ENCODE results near the gene CRYGN.

DNA sequence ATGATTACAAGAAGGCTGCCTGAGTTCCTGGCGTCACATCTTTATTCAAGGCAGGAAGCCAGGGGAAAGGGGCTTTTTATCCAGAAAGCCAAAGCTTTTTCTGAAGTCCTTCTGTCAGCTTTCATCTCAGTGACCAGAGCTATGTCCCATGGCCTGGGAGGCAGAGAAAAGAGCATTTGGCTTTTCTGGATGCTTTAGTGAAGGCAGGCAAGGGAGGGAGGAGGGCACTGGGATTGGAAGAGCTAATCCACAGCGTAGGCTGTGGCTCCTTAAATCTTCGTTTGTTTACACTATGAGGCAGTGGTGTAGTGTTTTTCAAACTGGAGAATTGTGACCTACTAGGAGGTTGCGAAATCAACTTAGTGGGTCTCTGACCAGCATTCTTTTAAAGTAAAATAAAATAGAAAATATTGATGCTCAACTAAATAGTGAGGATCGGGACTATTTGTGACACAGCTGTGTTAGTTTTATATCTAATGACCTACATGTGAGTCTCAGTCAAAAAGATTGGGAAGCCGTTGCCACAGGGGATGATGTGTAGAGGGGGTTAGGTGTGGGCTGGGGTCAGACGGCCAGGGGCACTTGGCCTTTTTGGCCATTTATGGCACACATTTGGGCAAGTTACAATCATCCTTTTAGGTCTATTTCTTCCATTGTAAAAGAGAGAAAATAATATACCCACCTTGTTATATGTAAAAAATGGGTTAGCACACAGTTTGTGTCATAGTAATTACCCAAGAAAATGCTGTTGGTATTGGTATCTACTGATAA, 14.1 kb downstream of the CRYGN start:
- TF ChIP-seq, protein P1, sequence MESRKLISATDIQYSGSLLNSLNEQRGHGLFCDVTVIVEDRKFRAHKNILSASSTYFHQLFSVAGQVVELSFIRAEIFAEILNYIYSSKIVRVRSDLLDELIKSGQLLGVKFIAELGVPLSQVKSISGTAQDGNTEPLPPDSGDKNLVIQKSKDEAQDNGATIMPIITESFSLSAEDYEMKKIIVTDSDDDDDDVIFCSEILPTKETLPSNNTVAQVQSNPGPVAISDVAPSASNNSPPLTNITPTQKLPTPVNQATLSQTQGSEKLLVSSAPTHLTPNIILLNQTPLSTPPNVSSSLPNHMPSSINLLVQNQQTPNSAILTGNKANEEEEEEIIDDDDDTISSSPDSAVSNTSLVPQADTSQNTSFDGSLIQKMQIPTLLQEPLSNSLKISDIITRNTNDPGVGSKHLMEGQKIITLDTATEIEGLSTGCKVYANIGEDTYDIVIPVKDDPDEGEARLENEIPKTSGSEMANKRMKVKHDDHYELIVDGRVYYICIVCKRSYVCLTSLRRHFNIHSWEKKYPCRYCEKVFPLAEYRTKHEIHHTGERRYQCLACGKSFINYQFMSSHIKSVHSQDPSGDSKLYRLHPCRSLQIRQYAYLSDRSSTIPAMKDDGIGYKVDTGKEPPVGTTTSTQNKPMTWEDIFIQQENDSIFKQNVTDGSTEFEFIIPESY (CRISPR knock-in tag; IDR thresholded peaks at IDR 0.05), result no peak
- no peak for TF ChIP-seq ZZZ3 (CRISPR knock-in tag; IDR thresholded peaks at IDR 0.05; ENCODE audit: borderline replicate concordance)
- TF ChIP-seq, protein P2, sequence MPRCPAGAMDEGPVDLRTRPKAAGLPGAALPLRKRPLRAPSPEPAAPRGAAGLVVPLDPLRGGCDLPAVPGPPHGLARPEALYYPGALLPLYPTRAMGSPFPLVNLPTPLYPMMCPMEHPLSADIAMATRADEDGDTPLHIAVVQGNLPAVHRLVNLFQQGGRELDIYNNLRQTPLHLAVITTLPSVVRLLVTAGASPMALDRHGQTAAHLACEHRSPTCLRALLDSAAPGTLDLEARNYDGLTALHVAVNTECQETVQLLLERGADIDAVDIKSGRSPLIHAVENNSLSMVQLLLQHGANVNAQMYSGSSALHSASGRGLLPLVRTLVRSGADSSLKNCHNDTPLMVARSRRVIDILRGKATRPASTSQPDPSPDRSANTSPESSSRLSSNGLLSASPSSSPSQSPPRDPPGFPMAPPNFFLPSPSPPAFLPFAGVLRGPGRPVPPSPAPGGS (CRISPR knock-in tag; IDR thresholded peaks at IDR 0.05), result no peak
- no peak for TF ChIP-seq SALL2 (CRISPR knock-in tag; IDR thresholded peaks at IDR 0.05)
- TF ChIP-seq NR3C1 (CRISPR knock-in tag; IDR thresholded peaks at IDR 0.05), result no peak
- TF ChIP-seq, protein P3, sequence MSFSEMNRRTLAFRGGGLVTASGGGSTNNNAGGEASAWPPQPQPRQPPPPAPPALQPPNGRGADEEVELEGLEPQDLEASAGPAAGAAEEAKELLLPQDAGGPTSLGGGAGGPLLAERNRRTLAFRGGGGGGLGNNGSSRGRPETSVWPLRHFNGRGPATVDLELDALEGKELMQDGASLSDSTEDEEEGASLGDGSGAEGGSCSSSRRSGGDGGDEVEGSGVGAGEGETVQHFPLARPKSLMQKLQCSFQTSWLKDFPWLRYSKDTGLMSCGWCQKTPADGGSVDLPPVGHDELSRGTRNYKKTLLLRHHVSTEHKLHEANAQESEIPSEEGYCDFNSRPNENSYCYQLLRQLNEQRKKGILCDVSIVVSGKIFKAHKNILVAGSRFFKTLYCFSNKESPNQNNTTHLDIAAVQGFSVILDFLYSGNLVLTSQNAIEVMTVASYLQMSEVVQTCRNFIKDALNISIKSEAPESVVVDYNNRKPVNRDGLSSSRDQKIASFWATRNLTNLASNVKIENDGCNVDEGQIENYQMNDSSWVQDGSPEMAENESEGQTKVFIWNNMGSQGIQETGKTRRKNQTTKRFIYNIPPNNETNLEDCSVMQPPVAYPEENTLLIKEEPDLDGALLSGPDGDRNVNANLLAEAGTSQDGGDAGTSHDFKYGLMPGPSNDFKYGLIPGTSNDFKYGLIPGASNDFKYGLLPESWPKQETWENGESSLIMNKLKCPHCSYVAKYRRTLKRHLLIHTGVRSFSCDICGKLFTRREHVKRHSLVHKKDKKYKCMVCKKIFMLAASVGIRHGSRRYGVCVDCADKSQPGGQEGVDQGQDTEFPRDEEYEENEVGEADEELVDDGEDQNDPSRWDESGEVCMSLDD (CRISPR knock-in tag; IDR thresholded peaks at IDR 0.05; ENCODE audit: borderline replicate concordance), result no peak
- TF ChIP-seq, protein P4, sequence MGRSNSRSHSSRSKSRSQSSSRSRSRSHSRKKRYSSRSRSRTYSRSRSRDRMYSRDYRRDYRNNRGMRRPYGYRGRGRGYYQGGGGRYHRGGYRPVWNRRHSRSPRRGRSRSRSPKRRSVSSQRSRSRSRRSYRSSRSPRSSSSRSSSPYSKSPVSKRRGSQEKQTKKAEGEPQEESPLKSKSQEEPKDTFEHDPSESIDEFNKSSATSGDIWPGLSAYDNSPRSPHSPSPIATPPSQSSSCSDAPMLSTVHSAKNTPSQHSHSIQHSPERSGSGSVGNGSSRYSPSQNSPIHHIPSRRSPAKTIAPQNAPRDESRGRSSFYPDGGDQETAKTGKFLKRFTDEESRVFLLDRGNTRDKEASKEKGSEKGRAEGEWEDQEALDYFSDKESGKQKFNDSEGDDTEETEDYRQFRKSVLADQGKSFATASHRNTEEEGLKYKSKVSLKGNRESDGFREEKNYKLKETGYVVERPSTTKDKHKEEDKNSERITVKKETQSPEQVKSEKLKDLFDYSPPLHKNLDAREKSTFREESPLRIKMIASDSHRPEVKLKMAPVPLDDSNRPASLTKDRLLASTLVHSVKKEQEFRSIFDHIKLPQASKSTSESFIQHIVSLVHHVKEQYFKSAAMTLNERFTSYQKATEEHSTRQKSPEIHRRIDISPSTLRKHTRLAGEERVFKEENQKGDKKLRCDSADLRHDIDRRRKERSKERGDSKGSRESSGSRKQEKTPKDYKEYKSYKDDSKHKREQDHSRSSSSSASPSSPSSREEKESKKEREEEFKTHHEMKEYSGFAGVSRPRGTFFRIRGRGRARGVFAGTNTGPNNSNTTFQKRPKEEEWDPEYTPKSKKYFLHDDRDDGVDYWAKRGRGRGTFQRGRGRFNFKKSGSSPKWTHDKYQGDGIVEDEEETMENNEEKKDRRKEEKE (IDR thresholded peaks at IDR 0.05), result no peak
- TF ChIP-seq, protein P5, sequence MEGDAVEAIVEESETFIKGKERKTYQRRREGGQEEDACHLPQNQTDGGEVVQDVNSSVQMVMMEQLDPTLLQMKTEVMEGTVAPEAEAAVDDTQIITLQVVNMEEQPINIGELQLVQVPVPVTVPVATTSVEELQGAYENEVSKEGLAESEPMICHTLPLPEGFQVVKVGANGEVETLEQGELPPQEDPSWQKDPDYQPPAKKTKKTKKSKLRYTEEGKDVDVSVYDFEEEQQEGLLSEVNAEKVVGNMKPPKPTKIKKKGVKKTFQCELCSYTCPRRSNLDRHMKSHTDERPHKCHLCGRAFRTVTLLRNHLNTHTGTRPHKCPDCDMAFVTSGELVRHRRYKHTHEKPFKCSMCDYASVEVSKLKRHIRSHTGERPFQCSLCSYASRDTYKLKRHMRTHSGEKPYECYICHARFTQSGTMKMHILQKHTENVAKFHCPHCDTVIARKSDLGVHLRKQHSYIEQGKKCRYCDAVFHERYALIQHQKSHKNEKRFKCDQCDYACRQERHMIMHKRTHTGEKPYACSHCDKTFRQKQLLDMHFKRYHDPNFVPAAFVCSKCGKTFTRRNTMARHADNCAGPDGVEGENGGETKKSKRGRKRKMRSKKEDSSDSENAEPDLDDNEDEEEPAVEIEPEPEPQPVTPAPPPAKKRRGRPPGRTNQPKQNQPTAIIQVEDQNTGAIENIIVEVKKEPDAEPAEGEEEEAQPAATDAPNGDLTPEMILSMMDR (CRISPR knock-in tag; IDR thresholded peaks at IDR 0.05), result no peak
- TF ChIP-seq SRF (IDR thresholded peaks at IDR 0.05; ENCODE audit: low read depth, low read length), result no peak
- TF ChIP-seq ESRRA (CRISPR knock-in tag; IDR thresholded peaks at IDR 0.05; ENCODE audit: low read depth), result no peak
- TF ChIP-seq MED8 (CRISPR knock-in tag; IDR thresholded peaks at IDR 0.05; ENCODE audit: insufficient replicate concordance), result no peak
- no peak for TF ChIP-seq FOXJ3 (CRISPR knock-in tag; IDR thresholded peaks at IDR 0.05; ENCODE audit: borderline replicate concordance)
- TF ChIP-seq ZSCAN30 (CRISPR knock-in tag; IDR thresholded peaks at IDR 0.05), result no peak
